IPS DF 19.7 (cell line): ENCODE data around the gene GLYR1.
A peak's percentile ranks its signal among the peaks of the same experiment; 100 is the strongest.
"Not testable (repeated sequence)": the region's sequence is repeated elsewhere in the genome, so short reads cannot be mapped to it uniquely, and the experiment has no call there.

Source experiments
- DNase-seq: peaks from one replicate; pipeline ENCODE4 v3.0.0-alpha.2; 2013; ENCODE audit warnings: low read depth, low spot score

Gene GLYR1

DNA sequence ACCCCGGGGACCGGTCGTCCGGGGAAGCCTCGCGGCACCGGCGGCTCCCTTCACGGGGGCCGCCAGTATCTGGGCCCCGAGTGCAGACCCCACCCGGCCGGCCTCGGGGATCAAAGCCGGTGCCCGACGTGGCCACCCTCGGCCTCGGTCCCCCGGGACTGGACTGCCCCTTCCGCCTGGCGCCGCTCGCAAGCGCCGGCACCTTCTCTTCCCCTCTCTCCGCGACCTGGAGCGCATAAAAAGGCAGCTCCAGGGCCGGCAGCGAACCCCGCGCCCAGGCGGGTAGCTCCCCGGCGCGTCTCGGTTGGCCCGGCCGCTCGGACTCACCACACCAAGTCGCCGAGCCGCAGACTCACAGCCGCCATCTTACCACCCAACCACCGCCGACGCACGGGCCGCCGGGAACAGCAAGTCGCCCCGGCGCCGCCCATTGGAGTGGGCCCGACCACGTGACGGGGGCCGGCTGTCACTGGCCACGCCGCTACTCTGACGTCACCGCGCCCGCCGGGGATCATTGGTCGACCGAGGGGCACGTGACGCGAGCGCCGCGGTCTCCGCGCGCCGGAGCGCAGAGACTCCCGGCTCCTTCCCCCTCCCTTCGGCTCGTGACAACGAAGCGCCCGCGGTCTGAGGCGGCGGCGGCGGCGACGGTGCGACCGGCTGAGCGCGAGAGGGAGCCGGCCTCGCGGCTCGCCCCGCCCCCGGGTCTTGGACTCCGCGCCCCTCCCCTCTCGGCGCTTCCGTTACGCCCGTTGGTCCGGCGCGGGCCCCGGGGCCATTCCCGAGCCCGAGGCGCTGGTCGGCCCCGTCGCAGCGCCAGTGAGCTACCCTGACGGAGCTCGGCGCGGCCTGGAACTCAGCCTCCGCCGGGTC, at the start of gene GLYR1, which contains the start of gene UBN1:
Gene GLYR1 (minus strand): TSS at position 388 of the 873 bp plus-strand sequence. CDS start 23 bp downstream, at position 365.
Gene UBN1 (plus strand): TSS at position 581 of the 873 bp plus-strand sequence. CDS start 5,437 bp downstream, outside the sequence.
- DNase-seq: peak; percentile 84

- DNase-seq: not testable (repeated sequence)
These were observed 49.7 kb upstream of the GLYR1 start for GRCh38 chr16:4896761-4897160.

- DNase-seq: no peak
These were observed 48.3 kb upstream of the GLYR1 start for GRCh38 chr16:4895366-4895765.

GRCh38 chr16:4894276-4895150, 47.4 kb upstream of the GLYR1 start:
- DNase-seq: peak; percentile 9

DNA sequence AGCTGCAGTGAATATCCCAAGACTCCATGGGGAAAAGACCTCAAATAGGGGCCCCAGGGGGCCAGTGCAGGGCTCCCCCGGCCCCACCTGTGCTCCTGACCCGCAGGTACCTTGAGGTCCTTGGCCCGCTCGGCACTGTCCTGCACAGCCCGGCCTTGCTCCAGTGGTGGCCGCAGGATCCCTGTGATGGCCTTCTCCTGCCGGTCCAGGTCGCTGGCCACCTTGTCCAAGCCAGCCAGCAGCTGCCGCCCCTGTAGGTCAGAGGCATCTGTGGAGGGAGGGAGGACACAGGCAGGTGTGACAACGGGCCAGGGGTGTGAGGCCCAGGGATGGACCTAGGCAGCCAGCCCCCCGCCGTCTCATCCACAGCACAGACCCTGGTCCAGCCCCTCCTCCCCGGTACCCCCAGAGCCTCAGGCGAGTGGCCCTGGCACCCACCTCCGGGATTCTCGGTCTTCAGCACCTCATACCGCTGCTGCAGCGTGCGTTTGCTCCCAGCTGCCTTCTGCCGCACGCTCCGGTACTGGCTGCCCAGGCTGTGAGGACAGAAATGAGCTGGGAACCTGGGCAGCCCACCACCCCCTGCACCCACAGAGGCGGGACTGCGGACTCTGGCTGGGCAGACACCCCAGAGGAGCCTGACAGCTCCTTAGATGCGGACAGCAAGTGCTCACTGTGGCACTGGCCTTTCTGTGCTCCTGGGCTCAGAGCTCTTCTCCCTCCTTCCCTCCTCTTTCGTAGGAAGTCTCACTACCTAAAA, 46.2 kb upstream of the GLYR1 start:
- DNase-seq: no peak

DNA sequence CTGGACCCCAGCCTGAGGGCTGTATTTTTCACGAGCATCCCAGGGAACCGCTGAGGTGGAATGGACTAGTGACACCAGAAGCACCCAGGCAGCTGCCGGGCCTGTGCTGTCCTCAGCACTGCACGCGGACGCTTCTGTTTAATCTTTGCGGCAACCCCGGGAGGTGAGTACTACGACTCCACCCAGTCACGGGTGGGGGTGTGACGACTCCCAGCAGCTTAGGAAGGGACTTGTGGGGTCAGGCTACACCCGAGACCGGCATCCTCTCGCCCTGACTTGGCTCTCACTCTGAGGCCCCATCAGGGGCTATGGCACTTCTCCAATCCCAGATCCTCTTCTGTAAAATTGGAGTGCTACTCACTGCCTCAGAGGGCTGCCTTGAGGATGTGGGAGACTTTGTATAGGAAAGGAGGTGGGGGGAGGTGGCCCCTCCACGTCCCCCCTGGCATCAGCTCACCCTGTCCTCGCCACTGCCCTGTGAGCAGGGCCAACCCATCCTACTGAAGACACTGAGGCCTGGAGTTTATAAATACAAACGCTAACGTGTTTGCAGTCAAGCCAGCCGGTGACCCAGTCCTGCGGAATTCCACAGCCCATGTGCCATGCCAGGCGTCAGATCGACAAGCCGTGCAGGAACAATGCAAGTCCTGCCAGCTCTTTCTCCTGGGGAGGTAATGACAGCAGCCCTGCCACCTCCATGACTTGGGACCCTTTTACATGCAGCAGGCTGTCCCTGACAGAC, 45.4 kb upstream of the GLYR1 start:
- no peak for DNase-seq

- no peak for DNase-seq
These were observed 44.8 kb upstream of the GLYR1 start for GRCh38 chr16:4891886-4892216.

DNA sequence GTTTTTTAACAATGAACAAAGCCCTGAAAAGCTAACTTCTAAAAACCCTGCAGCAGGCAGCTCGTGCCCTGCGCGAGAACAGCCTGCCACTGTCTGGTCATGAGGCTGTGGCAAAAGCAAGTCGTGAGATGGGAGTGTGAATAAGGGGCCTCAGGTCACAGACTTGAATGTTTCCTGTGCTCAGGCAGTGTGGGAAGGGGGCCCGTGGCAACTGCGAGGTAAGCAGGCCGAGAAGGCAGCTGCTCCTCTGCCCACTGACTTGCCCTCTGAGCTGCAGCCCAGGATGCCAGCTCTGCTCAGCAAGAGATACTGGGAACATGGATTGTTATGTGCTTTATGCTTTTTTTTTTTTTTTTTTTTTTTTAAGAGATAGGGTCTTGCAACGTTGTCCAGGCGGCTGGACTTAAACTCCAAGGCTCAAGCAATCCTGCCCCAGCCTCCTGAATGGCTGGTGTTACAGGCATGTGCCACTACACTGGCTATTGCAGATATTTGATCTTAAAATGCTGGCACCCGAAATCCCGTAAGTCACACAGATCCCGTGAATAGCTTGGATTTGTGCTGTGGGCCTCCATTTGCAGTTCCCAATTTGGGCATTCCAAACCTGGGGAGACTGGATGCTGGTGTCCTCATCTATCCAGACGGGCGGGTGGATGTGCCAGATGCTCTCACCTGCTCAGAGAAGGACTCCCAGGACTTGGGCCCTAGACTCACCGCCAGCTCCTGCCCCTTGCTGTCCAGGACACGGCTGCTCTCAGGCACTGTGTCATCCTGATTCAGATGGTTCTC, 44.2 kb upstream of the GLYR1 start:
- DNase-seq: no peak

- DNase-seq: no peak
These were observed 43.6 kb upstream of the GLYR1 start for GRCh38 chr16:4890686-4891085.

GRCh38 chr16:4890026-4890425, 42.9 kb upstream of the GLYR1 start:
- DNase-seq: no peak

DNA sequence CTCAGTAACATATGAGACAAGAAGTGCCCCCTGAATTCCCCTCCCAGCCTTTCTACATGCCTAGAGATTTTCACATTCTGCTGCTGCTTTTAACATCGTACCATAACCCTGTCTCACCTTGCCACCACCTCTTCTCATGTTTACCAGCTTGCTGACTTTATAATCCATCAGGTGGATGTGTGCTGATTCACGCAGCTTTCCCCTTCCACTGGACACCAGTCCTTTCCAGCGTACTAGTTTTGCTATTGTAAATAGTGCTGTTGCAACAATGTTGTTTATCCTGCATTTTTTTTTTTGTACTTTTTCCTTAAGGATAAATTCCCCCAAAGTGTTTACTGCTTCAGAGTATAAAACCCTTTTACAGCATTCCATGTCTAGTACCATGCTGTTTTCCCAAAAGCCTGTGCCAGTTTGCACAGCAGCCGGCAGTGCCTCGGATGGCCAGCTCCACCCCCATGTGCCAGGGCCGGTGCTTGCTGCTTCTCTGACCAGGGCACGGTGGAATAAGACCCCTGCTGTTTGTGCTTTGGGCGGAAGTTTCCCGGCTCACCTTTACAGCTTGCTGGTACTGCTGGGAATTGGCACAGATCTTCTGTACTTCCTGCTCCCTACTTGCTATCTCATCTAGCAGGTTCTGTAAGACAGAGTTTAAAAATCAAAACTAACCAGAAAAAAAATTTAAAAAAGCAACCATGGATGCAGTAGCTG, 41.5 kb upstream of the GLYR1 start:
- DNase-seq: no peak

DNA sequence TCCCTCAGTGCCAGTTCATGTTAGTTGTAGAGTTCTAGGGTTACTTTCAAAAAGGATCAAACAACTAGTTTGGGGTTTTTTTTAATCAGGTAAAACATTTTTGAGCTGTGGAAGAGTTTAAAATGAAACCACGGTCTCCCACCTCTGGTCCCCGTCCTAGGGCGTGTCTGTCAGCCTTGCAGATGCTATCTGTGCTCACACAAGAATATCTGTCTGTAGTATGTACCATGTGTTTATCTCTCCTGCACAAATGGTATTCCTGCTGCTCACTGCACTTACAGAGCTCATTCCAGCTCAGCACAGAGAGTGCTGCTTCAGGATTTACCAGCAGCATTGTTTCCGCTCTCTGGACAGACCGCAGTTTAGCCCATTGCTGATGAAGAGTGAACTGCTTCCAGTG, 39.1 kb upstream of the GLYR1 start:
- no peak for DNase-seq

DNA sequence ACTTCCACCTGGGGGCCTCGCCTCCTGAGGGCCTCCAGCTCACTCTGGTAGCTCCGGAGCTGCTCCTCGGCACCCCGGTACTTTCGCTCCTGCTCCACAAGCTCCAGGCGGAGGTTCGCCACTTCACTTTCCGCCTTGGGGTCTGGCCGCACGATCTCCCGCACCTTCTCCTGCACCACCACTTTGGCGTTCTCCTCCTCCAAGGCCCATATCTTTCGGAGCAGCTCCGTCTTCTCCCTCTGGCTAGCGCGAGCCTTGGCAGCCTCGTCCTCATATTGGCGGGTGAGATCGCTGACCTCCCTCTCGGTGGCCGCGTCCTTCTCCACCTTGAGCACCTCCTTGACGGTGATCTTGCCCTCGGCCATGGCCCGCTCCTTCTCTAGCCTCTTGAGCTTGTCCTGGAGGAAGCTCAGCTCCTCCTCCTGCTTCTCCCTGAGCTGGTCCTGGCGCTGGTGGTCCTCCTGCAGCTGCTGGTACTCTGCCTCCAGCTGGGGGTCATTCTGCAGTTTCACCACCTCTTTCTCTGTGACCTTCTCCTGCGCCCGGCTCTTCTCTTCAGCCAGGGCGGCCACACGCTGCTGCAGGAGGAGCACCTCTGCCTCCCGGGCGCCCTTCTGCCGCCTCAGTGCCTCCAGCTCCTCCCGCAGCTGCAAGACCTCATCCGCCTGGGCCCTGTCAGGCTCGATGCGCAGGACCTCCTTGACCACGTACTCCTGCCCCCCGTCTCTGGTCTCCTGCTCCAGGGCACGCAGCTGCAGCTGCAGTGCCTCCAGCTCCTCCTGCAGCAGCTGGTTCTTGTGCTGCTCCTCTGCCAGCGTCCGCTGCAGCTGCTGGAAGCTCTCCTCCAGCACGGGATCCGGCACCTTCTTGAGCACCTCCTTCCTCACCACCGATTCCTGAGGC, 38.1 kb upstream of the GLYR1 start:
- DNase-seq: no peak

GRCh38 chr16:4884209-4884608, 37.1 kb upstream of the GLYR1 start:
- no peak for DNase-seq

DNA sequence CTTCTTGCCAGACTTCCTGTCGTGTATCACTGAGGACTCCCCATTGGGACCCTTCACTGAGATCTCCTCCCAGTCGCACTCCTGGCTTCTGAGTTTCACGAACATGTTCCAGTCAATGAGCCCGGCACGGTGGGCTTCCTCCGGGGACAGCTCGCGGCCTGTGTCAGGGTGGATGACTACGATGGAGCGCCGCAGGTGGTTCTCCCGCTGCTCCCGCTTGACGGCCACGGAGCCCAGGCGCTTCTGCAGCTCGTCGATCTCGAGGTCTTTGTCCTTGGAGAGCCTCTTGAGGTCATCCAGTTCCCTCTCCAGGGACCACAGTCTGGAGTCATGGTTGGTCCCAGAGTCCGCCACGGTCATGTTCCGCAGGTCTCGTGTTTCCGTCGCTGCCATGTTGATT, 36.4 kb upstream of the GLYR1 start:
- no peak for DNase-seq

GRCh38 chr16:4882633-4883285, 35.7 kb upstream of the GLYR1 start:
- DNase-seq: no peak

GRCh38 chr16:4882000-4882632, 35.0 kb upstream of the GLYR1 start:
- DNase-seq: no peak
